GM19193 (cell line): Measurements from ENCODE around the gene SYMPK.

Experiments used
- POLR2A ChIP-seq: IDR thresholded peaks from 4 replicates; pipeline ENCODE4 v1.6.1; 2011; ENCODE audit not compliant: insufficient read depth, insufficient read length; ENCODE audit errors: extremely low read depth

SYMPK gene

GRCh38 chr19:45779231-45780145 lies 83.5 kb downstream of the SYMPK start:
- TF ChIP-seq POLR2A, result peak; percentile 11

- TF ChIP-seq POLR2A, result no peak
These were observed 84.8 kb downstream of the SYMPK start for GRCh38 chr19:45778010-45778661.

GRCh38 chr19:45777395-45777961 lies 85.5 kb downstream of the SYMPK start:
- TF ChIP-seq POLR2A, result no peak

GRCh38 chr19:45774765-45775164 lies 88.2 kb downstream of the SYMPK start:
- no peak for TF ChIP-seq POLR2A

GRCh38 chr19:45773384-45773783 lies 89.6 kb downstream of the SYMPK start:
- TF ChIP-seq POLR2A, result no peak

- TF ChIP-seq POLR2A, result no peak
These were observed 90.0 kb downstream of the SYMPK start for GRCh38 chr19:45772912-45773311.

GRCh38 chr19:45772130-45772840 lies 90.7 kb downstream of the SYMPK start:
- no peak for TF ChIP-seq POLR2A

- TF ChIP-seq POLR2A, result no peak
These were observed 91.5 kb downstream of the SYMPK start for GRCh38 chr19:45771311-45771933.

GRCh38 chr19:45770192-45771101 lies 92.5 kb downstream of the SYMPK start:
- peak; percentile 30 for TF ChIP-seq POLR2A

- no peak for TF ChIP-seq POLR2A
These were observed 93.1 kb downstream of the SYMPK start for GRCh38 chr19:45769821-45770191.

- peak; percentile 63 for TF ChIP-seq POLR2A
These were observed 93.8 kb downstream of the SYMPK start, which contains the start of gene SIX5 for GRCh38 chr19:45768984-45769782. TSS of gene SIX5 (minus strand) at chr19:45769252. CDS start at chr19:45768844, 408 bp downstream.

GRCh38 chr19:45768655-45768983 lies 94.3 kb downstream of the SYMPK start:
- TF ChIP-seq POLR2A, result no peak
